Measurements from ENCODE around the gene ETFA. TPM values are rescaled to one million over a fixed set of nuclear protein-coding genes. Genes with fewer than 3 reads are reported as not detected.

Gene ETFA
- total RNA-seq, 1 experiment from 2014 or later: 84.4 TPM

- TF ChIP-seq EMX1 (CRISPR knock-in tag; IDR thresholded peaks at IDR 0.05) (no peak), ZNF138 (CRISPR knock-in tag; conservative IDR thresholded peaks at IDR 0.05) (no peak)
Measured at GRCh38 chr15:76274821-76275220, 36.4 kb downstream of the ETFA start (continued).

DNA sequence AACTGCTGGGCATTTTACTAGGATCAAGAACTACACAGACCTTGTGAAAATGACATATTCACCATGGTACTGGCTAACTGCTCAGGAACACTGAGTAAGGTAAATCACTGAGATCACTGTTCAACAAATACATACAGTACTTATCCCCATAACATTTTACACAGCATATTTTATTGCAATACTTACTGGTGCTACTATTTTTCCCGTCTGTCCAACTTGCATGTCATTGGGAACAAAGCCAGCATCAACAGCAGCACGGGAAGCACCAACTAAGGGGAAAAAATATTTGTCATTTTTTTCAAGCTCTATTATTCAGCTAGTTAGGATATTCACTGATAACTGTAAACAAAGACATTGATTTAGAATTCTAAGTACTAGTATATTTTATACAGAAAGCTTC, 37.0 kb downstream of the ETFA start:
- peaks cover 2% of the 10 kb centered on the region; the same call in 1 of the 2 replicates for H3K4me1 Mint-ChIP-seq
- H3K27ac Mint-ChIP-seq: no peak overlapping the region
- peaks cover 10% of the 10 kb centered on the region for H3K9me3 Mint-ChIP-seq
- CTCF ChIA-PET: no interaction called here
- DNase-seq (ENCODE audit: low spot score): no peak
- TF ChIP-seq, protein P1, sequence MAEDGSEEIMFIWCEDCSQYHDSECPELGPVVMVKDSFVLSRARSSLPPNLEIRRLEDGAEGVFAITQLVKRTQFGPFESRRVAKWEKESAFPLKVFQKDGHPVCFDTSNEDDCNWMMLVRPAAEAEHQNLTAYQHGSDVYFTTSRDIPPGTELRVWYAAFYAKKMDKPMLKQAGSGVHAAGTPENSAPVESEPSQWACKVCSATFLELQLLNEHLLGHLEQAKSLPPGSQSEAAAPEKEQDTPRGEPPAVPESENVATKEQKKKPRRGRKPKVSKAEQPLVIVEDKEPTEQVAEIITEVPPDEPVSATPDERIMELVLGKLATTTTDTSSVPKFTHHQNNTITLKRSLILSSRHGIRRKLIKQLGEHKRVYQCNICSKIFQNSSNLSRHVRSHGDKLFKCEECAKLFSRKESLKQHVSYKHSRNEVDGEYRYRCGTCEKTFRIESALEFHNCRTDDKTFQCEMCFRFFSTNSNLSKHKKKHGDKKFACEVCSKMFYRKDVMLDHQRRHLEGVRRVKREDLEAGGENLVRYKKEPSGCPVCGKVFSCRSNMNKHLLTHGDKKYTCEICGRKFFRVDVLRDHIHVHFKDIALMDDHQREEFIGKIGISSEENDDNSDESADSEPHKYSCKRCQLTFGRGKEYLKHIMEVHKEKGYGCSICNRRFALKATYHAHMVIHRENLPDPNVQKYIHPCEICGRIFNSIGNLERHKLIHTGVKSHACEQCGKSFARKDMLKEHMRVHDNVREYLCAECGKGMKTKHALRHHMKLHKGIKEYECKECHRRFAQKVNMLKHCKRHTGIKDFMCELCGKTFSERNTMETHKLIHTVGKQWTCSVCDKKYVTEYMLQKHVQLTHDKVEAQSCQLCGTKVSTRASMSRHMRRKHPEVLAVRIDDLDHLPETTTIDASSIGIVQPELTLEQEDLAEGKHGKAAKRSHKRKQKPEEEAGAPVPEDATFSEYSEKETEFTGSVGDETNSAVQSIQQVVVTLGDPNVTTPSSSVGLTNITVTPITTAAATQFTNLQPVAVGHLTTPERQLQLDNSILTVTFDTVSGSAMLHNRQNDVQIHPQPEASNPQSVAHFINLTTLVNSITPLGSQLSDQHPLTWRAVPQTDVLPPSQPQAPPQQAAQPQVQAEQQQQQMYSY (CRISPR knock-in tag; IDR thresholded peaks at IDR 0.05): no peak
- no peak for ATAC-seq
- H3K27me3 Mint-ChIP-seq (ENCODE audit: low read depth): no peaks in the 10 kb centered on the region
- no peak overlapping the region for H3K4me3 Mint-ChIP-seq
- POLR2A ChIA-PET: no interaction called here
- peaks cover 21% of the 10 kb centered on the region for H3K36me3 Mint-ChIP-seq

DNA sequence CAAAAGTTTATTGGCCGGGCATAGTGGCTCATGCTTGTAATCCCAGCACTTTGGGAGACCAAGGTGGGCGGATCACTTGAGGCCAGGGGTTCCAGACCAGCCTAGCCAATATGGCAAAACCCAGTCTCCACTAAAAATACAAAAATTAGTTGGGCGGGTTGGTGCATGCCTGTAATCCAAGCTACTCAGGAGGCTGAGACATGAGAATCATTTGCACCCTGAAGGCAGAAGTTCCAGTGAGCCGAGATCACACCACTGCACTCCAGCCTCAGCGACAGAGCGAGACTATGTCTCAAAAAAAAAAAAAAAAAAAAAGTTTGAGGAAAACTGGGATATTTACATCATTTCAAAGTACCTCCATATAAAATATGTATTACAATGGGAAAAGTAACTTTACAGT, 40.4 kb downstream of the ETFA start:
- Mint-ChIP-seq H3K9me3 (peaks cover 38% of the 10 kb centered on the region), H3K27me3 (ENCODE audit: low read depth) (no peaks in the 10 kb centered on the region), H3K36me3 (peaks cover 53% of the 10 kb centered on the region), H3K27ac (no peak overlapping the region), H3K4me3 (no peak overlapping the region), H3K4me1 (peaks cover 2% of the 10 kb centered on the region; the same call in 1 of the 2 replicates)
- ChIA-PET CTCF (no interaction called here), POLR2A (no interaction called here)
- ATAC-seq (no peak), DNase-seq (ENCODE audit: low spot score) (no peak)
- TF ChIP-seq, protein P1 (CRISPR knock-in tag; IDR thresholded peaks at IDR 0.05): no peak
- TF ChIP-seq USF1 (CRISPR knock-in tag; IDR thresholded peaks at IDR 0.05): no peak
- no peak for TF ChIP-seq NR2C2 (CRISPR knock-in tag; IDR thresholded peaks at IDR 0.05)
- TF ChIP-seq ZNF512 (CRISPR knock-in tag; IDR thresholded peaks at IDR 0.05; ENCODE audit: borderline replicate concordance): no peak
- no peak for TF ChIP-seq NFE2L1 (CRISPR knock-in tag; IDR thresholded peaks at IDR 0.05)
- TF ChIP-seq FOXP1 (CRISPR knock-in tag; IDR thresholded peaks at IDR 0.05; ENCODE audit: borderline replicate concordance): no peak
- no peak for TF ChIP-seq ZNF121 (CRISPR knock-in tag; IDR thresholded peaks at IDR 0.05)
- no peak for TF ChIP-seq ATF2 (CRISPR knock-in tag; IDR thresholded peaks at IDR 0.05; ENCODE audit: borderline replicate concordance, low read depth)
- TF ChIP-seq, protein P2, sequence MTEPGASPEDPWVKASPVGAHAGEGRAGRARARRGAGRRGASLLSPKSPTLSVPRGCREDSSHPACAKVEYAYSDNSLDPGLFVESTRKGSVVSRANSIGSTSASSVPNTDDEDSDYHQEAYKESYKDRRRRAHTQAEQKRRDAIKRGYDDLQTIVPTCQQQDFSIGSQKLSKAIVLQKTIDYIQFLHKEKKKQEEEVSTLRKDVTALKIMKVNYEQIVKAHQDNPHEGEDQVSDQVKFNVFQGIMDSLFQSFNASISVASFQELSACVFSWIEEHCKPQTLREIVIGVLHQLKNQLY (CRISPR knock-in tag; IDR thresholded peaks at IDR 0.05): no peak
- TF ChIP-seq STAT6 (CRISPR knock-in tag; conservative IDR thresholded peaks at IDR 0.05; ENCODE audit: low read depth): no peak
- no peak for TF ChIP-seq HMGXB4 (CRISPR knock-in tag; IDR thresholded peaks at IDR 0.05)
- TF ChIP-seq ZNF138 (CRISPR knock-in tag; conservative IDR thresholded peaks at IDR 0.05): no peak
- TF ChIP-seq, protein P3, sequence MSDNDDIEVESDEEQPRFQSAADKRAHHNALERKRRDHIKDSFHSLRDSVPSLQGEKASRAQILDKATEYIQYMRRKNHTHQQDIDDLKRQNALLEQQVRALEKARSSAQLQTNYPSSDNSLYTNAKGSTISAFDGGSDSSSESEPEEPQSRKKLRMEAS (CRISPR knock-in tag; IDR thresholded peaks at IDR 0.05): no peak
